PC-3 (cell line): ENCODE results near the gene BLCAP.

Experiments used
- CTCF ChIP-seq: fragments of 300-600 bp; sonication (generic); conservative IDR thresholded peaks from 2 replicates; pipeline ENCODE4 v1.5.1; 2017; ENCODE audit warnings: antibody characterized with exemption, low read depth, mild to moderate bottlenecking, low read length
- EZH2 ChIP-seq: fragments of 300-600 bp; sonication (generic); IDR thresholded peaks from one replicate; pipeline ENCODE4 v1.6.1; 2017; ENCODE audit warnings: antibody characterized with exemption, mild to moderate bottlenecking, low read length; ENCODE audit not compliant: unreplicated experiment

GRCh38 chr20:37503256-37503927, 24.3 kb downstream of the BLCAP start:
- TF ChIP-seq CTCF (no peak), EZH2 (no peak)
